ENCODE results near the gene PPP2R5C. TPM values are rescaled to one million over a fixed set of nuclear protein-coding genes. Genes with fewer than 3 reads are reported as not detected.

Gene PPP2R5C
- total and polyA plus RNA-seq, 9 of the 15 experiments (the other 6 are each of a cell fraction or from before 2014, with no cell fraction given), result 284 to 617 (median 395) TPM

- H2AFZ ChIP-seq (ENCODE audit: low read depth, low read length), result no peak overlapping the region
- no peak overlapping the region for H3K4me3 ChIP-seq
- 69% methylated on average over 4 of the region's 7 CpGs for WGBS (ENCODE audit: insufficient coverage, low coverage, missing lambda C conversion rate)
- H3K27ac ChIP-seq (ENCODE audit: extremely low read depth, low read depth, low read length), result no peak overlapping the region
- peaks cover 95% of the 10 kb centered on the region for H3K79me2 ChIP-seq (ENCODE audit: control insufficient read depth, insufficient read depth, low read length)
- intact Hi-C loops (cut with micrococcal nuclease), result loop anchor here (5.0 kb wide), 1 partner anchor 33 kb away; no protein-coding TSS in a partner anchor
- H3K9ac ChIP-seq (ENCODE audit: insufficient read depth in 1 of 2, low read depth in 2 of 2, low read length in 2 of 2), result peak overlapping the region in 1 of 2 experiments; percentile 9; a peak in 1 of 4 replicates
- ATAC-seq, result no peak
- BruUV-seq (replicated peaks), result no TSS peak
- H3K27me3 ChIP-seq (ENCODE audit: control insufficient read depth in 2 of 2, insufficient read depth in 2 of 2, low read length in 2 of 2), result no peaks in the 10 kb centered on the region
- peaks cover 53% of the 10 kb centered on the region; the same call in 2 of the 3 replicates for H3K36me3 ChIP-seq (ENCODE audit: control insufficient read depth, insufficient read depth, low read length)
- DNase-seq (ENCODE audit: extremely low read depth in 1 of 4, low spot score in 3 of 4), result no peak
- in situ Hi-C loops (cut with MboI), result no loop called here
- POLR2A ChIA-PET, result interaction anchor here (0.7 to 1.4 kb wide), 3 partner anchors 10 to 67 kb away, joined by 3 to 4 read pairs (median 3); no protein-coding TSS in a partner anchor
- CTCF ChIA-PET (ENCODE audit: low intra/inter-chr PET ratio), result no interaction called here
- no peaks in the 10 kb centered on the region; the same call in 1 of the 2 replicates for H4K20me1 ChIP-seq (replicated peaks; ENCODE audit: control insufficient read depth, insufficient read depth, low read length)
- no peak for FAIRE-seq
- no peaks in the 10 kb centered on the region for H3K9me3 ChIP-seq (replicated peaks; ENCODE audit: control insufficient read depth, insufficient read depth, low read depth, low read length)
- H3K4me2 ChIP-seq (ENCODE audit: insufficient read depth, low read length), result no peak overlapping the region
- TF ChIP-seq RBM17 (IDR thresholded peaks at IDR 0.05; ENCODE audit: borderline replicate concordance, low read depth, low read length) (no peak), ZNF668 (CRISPR knock-in tag; IDR thresholded peaks at IDR 0.05) (no peak), ZBTB9 (CRISPR knock-in tag; IDR thresholded peaks at IDR 0.05) (no peak), NR2C2 (CRISPR knock-in tag; IDR thresholded peaks at IDR 0.05) (no peak), NR2C2 (tag; IDR thresholded peaks at IDR 0.05) (no peak), ZNF224 (CRISPR knock-in tag; IDR thresholded peaks at IDR 0.05) (no peak), ZNF445 (CRISPR knock-in tag; IDR thresholded peaks at IDR 0.05; ENCODE audit: low read depth) (no peak), MBD1 (CRISPR knock-in tag; IDR thresholded peaks at IDR 0.05) (no peak), SMAD4 (CRISPR knock-in tag; conservative IDR thresholded peaks at IDR 0.05) (no peak), POLR2A (conservative IDR thresholded peaks at IDR 0.05) (no peak), ZFP36 (IDR thresholded peaks at IDR 0.05; ENCODE audit: low read depth, low read length, partially characterized antibody) (no peak)
- H3K4me1 ChIP-seq (replicated peaks in 1 of 2; ENCODE audit: control insufficient read depth in 2 of 2, insufficient read depth in 2 of 2, low read length in 2 of 2), result peaks cover 1 to 5% of the 10 kb centered on the region in 2 experiments; a peak in 3 of 5 replicates
- H3K9me1 ChIP-seq (ENCODE audit: control insufficient read depth, insufficient read depth, low read length), result no peaks in the 10 kb centered on the region
Measured at GRCh38 chr14:101774006-101774795, 12.7 kb downstream of the PPP2R5C start.
